ENCODE results near the gene STAB2. TPM values are rescaled to one million over a fixed set of nuclear protein-coding genes. Genes with fewer than 3 reads are reported as not detected.

Gene STAB2
- total RNA-seq, 3 donors from 2014 or later: 0.85 to 1.5 (median 0.98) TPM

Other genes with a start within 250 kb of the STAB2 start
- gene C12orf42, start 91.3 kb upstream of the STAB2 start, total RNA-seq: under 1 TPM in 1 of 3 donors, not detected in 2; 0.34 TPM

Measured in mucosa of descending colon (tissue), 3 donors.